ENCODE measurements around the gene SLC35A3. TPM values are rescaled to one million over a fixed set of nuclear protein-coding genes. Genes with fewer than 3 reads are reported as not detected.

Gene SLC35A3
- total and polyA plus RNA-seq, 9 of the 15 experiments (the other 6 are each of a cell fraction or from before 2014, with no cell fraction given) = 3.5 to 21.7 (median 13.2) TPM

GRCh38 chr1:100037927-100038659, 68.3 kb downstream of the SLC35A3 start (continued):
- TF ChIP-seq, protein P1, sequence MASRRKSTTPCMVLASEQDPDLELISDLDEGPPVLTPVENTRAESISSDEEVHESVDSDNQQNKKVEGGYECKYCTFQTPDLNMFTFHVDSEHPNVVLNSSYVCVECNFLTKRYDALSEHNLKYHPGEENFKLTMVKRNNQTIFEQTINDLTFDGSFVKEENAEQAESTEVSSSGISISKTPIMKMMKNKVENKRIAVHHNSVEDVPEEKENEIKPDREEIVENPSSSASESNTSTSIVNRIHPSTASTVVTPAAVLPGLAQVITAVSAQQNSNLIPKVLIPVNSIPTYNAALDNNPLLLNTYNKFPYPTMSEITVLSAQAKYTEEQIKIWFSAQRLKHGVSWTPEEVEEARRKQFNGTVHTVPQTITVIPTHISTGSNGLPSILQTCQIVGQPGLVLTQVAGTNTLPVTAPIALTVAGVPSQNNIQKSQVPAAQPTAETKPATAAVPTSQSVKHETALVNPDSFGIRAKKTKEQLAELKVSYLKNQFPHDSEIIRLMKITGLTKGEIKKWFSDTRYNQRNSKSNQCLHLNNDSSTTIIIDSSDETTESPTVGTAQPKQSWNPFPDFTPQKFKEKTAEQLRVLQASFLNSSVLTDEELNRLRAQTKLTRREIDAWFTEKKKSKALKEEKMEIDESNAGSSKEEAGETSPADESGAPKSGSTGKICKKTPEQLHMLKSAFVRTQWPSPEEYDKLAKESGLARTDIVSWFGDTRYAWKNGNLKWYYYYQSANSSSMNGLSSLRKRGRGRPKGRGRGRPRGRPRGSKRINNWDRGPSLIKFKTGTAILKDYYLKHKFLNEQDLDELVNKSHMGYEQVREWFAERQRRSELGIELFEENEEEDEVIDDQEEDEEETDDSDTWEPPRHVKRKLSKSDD (conservative IDR thresholded peaks at IDR 0.05; ENCODE audit: low read length) = no peak
- TF ChIP-seq FOXK2 (conservative IDR thresholded peaks at IDR 0.05 in 1 of 2, IDR thresholded peaks at IDR 0.05 in 1 of 2; ENCODE audit: low read depth in 2 of 2) (no peak), DMBX1 (CRISPR knock-in tag; IDR thresholded peaks at IDR 0.05; ENCODE audit: borderline replicate concordance) (no peak), CAMTA2 (CRISPR knock-in tag; conservative IDR thresholded peaks at IDR 0.05) (no peak), TBP (optimal IDR thresholded peaks at IDR 0.05; ENCODE audit: low read depth, low read length) (peak; percentile 96), NFRKB (IDR thresholded peaks at IDR 0.05; ENCODE audit: low read depth) (peak; percentile 77), MEF2D (tag; conservative IDR thresholded peaks at IDR 0.05; ENCODE audit: low read depth) (no peak), GABPA (tag; conservative IDR thresholded peaks at IDR 0.05; ENCODE audit: low read depth) (no peak; the same call in 1 of the 2 replicates), NR0B1 (IDR thresholded peaks at IDR 0.05; ENCODE audit: partially characterized antibody) (no peak), TAL1 (IDR thresholded peaks at IDR 0.05) (no peak), NBN (IDR thresholded peaks at IDR 0.05; ENCODE audit: low read depth) (no peak), ATF7 (IDR thresholded peaks at IDR 0.05) (no peak; the same call in none of the 2 replicates), SRSF7 (optimal IDR thresholded peaks at IDR 0.05; ENCODE audit: low read depth, low read length) (no peak), XRCC4 (IDR thresholded peaks at IDR 0.05; ENCODE audit: extremely low read depth, insufficient read depth, insufficient read length) (no peak), RBM39 (optimal IDR thresholded peaks at IDR 0.05; ENCODE audit: low read depth, low read length) (peak; percentile 45), POLR3A (IDR thresholded peaks at IDR 0.05; ENCODE audit: borderline replicate concordance, extremely low read depth, insufficient read depth, insufficient read length) (no peak), FOXJ3 (CRISPR knock-in tag; IDR thresholded peaks at IDR 0.05) (no peak), FOXA1 (IDR thresholded peaks at IDR 0.05; ENCODE audit: borderline replicate concordance) (no peak)
- TF ChIP-seq, protein P2, sequence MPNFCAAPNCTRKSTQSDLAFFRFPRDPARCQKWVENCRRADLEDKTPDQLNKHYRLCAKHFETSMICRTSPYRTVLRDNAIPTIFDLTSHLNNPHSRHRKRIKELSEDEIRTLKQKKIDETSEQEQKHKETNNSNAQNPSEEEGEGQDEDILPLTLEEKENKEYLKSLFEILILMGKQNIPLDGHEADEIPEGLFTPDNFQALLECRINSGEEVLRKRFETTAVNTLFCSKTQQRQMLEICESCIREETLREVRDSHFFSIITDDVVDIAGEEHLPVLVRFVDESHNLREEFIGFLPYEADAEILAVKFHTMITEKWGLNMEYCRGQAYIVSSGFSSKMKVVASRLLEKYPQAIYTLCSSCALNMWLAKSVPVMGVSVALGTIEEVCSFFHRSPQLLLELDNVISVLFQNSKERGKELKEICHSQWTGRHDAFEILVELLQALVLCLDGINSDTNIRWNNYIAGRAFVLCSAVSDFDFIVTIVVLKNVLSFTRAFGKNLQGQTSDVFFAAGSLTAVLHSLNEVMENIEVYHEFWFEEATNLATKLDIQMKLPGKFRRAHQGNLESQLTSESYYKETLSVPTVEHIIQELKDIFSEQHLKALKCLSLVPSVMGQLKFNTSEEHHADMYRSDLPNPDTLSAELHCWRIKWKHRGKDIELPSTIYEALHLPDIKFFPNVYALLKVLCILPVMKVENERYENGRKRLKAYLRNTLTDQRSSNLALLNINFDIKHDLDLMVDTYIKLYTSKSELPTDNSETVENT (CRISPR knock-in tag; IDR thresholded peaks at IDR 0.05) = peak; percentile 59
- TF ChIP-seq, protein P3, sequence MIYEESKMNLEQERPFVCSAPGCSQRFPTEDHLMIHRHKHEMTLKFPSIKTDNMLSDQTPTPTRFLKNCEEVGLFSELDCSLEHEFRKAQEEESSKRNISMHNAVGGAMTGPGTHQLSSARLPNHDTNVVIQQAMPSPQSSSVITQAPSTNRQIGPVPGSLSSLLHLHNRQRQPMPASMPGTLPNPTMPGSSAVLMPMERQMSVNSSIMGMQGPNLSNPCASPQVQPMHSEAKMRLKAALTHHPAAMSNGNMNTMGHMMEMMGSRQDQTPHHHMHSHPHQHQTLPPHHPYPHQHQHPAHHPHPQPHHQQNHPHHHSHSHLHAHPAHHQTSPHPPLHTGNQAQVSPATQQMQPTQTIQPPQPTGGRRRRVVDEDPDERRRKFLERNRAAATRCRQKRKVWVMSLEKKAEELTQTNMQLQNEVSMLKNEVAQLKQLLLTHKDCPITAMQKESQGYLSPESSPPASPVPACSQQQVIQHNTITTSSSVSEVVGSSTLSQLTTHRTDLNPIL (CRISPR knock-in tag; IDR thresholded peaks at IDR 0.05) = no peak
